ENCODE data around the gene MAPK1IP1L.
"Not testable (repeated sequence)": the region's sequence is repeated elsewhere in the genome, so short reads cannot be mapped to it uniquely, and the experiment has no call there.

MAPK1IP1L gene

DNA sequence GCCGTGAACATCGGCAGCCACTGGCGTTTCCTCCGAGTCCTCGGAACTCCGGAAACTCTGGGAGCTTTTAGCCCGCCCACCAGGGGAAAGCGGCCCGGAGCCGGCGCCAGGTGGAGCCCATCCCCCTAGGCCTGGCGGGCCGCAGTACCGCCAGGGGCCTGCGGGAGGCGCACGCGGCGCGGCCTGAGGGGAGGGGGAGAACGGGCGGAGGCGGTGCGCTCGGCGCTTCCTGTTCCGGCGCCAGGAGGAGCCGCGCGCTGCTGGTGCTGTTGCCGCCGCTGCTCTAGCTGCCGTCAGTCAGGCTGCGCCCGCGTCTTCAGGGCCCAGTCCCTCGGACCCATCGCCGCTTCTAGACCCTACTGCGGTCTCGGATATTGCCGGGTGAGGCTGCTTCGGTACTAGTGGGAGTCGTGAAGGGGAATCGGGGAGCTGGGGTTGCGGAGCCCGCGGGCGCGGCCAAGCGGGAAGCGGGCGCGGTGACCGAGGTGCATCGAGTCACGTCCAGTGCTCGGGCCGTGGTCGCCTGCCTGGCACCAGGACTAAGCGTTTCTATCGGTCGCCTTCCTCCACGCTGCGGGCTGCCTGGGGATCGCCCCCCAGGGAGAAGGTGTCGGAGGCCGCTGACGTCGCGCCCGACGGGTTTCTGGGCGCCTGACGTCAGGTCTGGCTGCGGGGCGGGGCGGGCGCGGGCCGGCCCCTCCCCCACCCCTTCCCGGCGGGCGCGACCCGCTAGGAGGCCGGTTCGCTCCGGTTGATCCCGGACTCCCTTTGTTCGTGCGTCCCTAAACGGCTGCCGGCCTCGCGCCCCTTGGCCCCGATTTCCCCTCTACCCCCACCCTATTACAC is at the start of gene MAPK1IP1L:
TSS of gene MAPK1IP1L (plus strand) at position 225 of the 846 bp plus-strand sequence. CDS start 10,037 bp downstream, outside the sequence.
- TF ChIP-seq, protein P1, sequence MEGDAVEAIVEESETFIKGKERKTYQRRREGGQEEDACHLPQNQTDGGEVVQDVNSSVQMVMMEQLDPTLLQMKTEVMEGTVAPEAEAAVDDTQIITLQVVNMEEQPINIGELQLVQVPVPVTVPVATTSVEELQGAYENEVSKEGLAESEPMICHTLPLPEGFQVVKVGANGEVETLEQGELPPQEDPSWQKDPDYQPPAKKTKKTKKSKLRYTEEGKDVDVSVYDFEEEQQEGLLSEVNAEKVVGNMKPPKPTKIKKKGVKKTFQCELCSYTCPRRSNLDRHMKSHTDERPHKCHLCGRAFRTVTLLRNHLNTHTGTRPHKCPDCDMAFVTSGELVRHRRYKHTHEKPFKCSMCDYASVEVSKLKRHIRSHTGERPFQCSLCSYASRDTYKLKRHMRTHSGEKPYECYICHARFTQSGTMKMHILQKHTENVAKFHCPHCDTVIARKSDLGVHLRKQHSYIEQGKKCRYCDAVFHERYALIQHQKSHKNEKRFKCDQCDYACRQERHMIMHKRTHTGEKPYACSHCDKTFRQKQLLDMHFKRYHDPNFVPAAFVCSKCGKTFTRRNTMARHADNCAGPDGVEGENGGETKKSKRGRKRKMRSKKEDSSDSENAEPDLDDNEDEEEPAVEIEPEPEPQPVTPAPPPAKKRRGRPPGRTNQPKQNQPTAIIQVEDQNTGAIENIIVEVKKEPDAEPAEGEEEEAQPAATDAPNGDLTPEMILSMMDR (conservative IDR thresholded peaks at IDR 0.05; ENCODE audit: low read length) = peak; percentile 61
- H3K4me3 ChIP-seq (ENCODE audit: low read length) = peak within 1 kb of the TSS; percentile 96
- peak; percentile 87 for DNase-seq (ENCODE audit: low read depth)

DNA sequence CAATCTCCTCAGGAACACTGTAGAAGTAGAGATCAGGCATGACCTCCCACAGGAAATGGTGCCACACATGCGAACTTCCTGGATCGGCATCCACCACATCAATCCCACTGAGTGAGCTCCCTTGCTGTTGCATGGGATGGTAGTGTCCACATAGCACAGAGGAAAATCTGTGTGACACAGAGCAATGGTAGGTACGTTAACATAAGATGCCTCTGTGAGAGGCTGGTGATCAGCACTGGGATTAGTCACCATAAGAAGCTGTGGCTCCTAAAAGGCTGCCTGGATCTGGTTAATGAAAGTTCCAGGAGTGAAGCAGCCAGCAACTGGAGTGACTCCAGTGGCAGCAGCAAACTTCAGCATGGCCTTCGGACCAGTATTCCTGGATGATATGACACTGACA is 46.4 kb upstream of the MAPK1IP1L start:
- H3K4me3 ChIP-seq (ENCODE audit: low read length) = no peak overlapping the region
- TF ChIP-seq, protein P1 (conservative IDR thresholded peaks at IDR 0.05; ENCODE audit: low read length) = no peak
- peak; percentile 46 for DNase-seq (ENCODE audit: low read depth)

DNA sequence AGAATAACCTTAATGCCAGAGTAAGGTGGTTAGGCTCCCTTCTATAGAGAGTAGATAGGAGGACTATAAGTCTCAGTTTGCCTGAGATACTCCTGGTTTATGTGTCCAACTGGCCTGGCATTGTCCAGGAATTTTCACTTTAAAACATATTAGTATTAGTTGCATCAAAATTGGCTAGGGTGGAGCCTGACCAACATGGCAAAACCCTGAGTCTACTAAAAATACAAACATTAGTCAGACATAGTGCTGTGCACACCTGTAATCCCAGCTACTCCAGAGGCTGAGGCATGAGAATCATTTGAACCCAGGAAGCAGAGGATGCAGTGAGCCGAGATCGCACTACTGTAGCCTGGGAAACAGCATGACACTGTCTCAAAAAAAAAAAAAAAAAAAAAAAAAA is 36.4 kb upstream of the MAPK1IP1L start:
- TF ChIP-seq, protein P1 (conservative IDR thresholded peaks at IDR 0.05; ENCODE audit: low read length) = no peak
- DNase-seq (ENCODE audit: low read depth) = no peak
- H3K4me3 ChIP-seq (ENCODE audit: low read length) = no peak overlapping the region

DNA sequence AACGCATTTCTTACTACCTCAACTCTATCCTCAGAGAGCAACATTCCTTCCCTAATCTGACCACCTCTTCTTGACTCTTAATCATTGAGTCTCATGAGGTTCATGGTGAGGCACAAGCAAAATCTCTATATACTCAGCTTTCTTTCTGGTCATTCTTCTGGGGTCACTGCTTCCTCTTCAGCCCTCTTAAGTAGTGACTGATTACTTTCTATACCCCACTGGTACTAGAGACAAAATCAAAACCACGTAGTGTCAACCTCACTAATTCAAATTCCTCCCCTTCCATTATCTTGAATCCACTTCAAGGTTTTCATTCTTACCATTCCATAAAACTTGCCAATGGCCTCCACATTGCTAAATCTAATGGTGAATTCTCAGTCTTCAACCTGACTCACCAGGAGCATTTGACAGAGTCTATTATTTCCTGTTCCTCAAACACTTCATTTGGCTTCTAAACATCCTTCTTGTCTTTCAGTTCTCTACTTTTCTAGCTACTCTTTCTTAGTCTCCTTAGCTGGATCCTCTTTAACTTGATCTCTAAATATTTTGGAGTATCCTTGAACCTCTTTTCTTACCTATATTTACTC is 31.4 kb upstream of the MAPK1IP1L start:
- DNase-seq (ENCODE audit: low read depth) = peak; percentile 54
- TF ChIP-seq, protein P1 (conservative IDR thresholded peaks at IDR 0.05; ENCODE audit: low read length) = no peak
- no peak overlapping the region for H3K4me3 ChIP-seq (ENCODE audit: low read length)

DNA sequence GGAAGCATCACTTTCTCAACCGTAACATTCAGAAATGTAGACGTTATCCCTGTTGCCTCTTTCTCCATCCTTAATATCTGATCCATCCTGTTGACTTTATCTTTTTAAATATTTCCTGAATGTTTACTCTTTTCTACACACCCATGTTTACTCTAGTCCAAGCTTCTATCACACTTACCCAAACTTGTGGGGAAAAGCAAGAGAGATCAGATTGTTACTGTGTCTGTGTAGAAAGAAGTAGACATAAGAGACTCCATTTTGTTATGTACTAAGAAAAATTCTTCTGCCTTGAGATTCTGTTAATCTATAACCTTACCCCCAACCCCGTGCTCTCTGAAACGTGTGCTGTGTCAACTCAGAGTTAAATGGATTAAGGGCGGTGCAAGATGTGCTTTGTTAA is 27.1 kb upstream of the MAPK1IP1L start:
- H3K4me3 ChIP-seq (ENCODE audit: low read length); DNase-seq (ENCODE audit: low read depth): not testable (repeated sequence)

DNA sequence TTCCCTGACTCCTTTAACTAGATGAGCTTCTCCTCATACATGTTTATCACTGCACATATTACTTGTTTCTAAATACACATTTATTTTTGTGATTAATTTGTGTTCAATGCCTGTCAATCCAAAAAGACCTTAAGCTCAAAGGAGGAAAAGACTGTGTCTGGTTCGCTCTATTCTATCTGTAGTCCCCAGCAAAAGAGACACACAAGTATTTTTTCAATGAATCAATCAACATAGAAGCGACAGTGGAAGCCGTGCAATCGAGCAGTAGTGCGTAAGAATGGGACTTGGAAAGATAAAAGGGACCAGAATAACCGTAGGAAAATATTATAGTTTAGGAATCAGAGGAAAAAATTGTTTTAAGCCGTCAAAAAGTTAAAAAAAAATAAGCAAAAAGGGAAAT is 25.5 kb upstream of the MAPK1IP1L start:
- TF ChIP-seq, protein P1 (conservative IDR thresholded peaks at IDR 0.05; ENCODE audit: low read length) = no peak
- peak overlapping the region; percentile 95 for H3K4me3 ChIP-seq (ENCODE audit: low read length)
- DNase-seq (ENCODE audit: low read depth) = no peak

DNA sequence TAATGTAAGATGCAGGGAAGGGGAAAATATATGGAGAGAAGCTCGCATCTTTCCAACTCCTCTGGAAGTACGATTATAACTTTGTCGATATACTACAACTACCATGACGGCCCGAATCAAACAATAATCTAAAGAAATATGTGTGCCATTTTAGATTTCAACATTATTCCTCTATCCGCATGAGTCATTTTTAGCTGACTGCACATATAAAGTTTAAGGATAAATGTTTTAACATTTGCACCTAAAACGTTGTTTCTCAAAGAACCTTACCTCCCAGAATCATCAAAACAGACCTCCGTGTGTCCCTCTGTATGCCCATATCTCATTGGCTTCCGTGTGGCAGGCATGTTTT is 25.0 kb upstream of the MAPK1IP1L start:
- TF ChIP-seq, protein P1 (conservative IDR thresholded peaks at IDR 0.05; ENCODE audit: low read length) = no peak
- no peak for DNase-seq (ENCODE audit: low read depth)
- H3K4me3 ChIP-seq (ENCODE audit: low read length) = peak overlapping the region; percentile 95
